Trophoblast cell (in vitro differentiated cells and primary cell): ENCODE results near the gene PIK3R1.

Source experiments
- DNase-seq, 2 donors: peaks; one replicate each; pipeline ENCODE4 v3.0.0-alpha.2; 2016
- H2AFZ ChIP-seq: 2 replicates; pipeline ENCODE4 v1.6.1; 2013; ENCODE audit warnings: low read length, moderate library complexity, mild to moderate bottlenecking; ENCODE audit not compliant: insufficient read depth, poor library complexity
- H2AK5ac ChIP-seq: 2 replicates; pipeline ENCODE4 v1.6.1; 2013; ENCODE audit warnings: mild to moderate bottlenecking, low read length
- H2BK120ac ChIP-seq: 2 replicates; pipeline ENCODE4 v1.6.1; 2013; ENCODE audit warnings: low read length, mild to moderate bottlenecking, moderate library complexity; ENCODE audit not compliant: insufficient read depth, poor library complexity
- H2BK12ac ChIP-seq: 2 replicates; pipeline ENCODE4 v1.6.1; 2013; ENCODE audit warnings: mild to moderate bottlenecking, low read length, moderate library complexity
- H2BK5ac ChIP-seq: 2 replicates; pipeline ENCODE4 v1.6.1; 2013; ENCODE audit warnings: low read length, low read depth, moderate library complexity, mild to moderate bottlenecking; ENCODE audit not compliant: poor library complexity
- H3K14ac ChIP-seq: 2 replicates; pipeline ENCODE4 v1.6.1; 2013; ENCODE audit warnings: mild to moderate bottlenecking, low read length
- H3K18ac ChIP-seq: 2 replicates; pipeline ENCODE4 v1.6.1; 2013; ENCODE audit warnings: mild to moderate bottlenecking, low read length
- H3K23ac ChIP-seq: 2 replicates; pipeline ENCODE4 v1.6.1; 2013; ENCODE audit warnings: low read length
- H3K27ac ChIP-seq: 2 replicates; pipeline ENCODE4 v1.5.1; 2013; ENCODE audit warnings: low read depth, mild to moderate bottlenecking, inconsistent platforms, low read length, moderate library complexity
- H3K27me3 ChIP-seq: 2 replicates; pipeline ENCODE4 v1.6.1; 2013; ENCODE audit warnings: inconsistent platforms, mild to moderate bottlenecking, low read length, moderate library complexity; ENCODE audit not compliant: insufficient read depth
- H3K36me3 ChIP-seq, 2 experiments: 1 replicate in 1 of 2; 2 replicates in 1 of 2; pipeline ENCODE4 v1.6.1; 2013; ENCODE audit warnings: low read length in 2 of 2, mild to moderate bottlenecking in 2 of 2, moderate library complexity in 1 of 2; ENCODE audit not compliant: insufficient read depth in 2 of 2, control insufficient read depth in 1 of 2
- H3K4ac ChIP-seq: 2 replicates; pipeline ENCODE4 v1.6.1; 2013; ENCODE audit warnings: low read depth, mild to moderate bottlenecking, low read length, moderate library complexity
- H3K4me1 ChIP-seq, 2 experiments: 1 replicate in 1 of 2; 2 replicates in 1 of 2; pipeline ENCODE4 v1.6.1; 2013; ENCODE audit warnings: low read length in 2 of 2, mild to moderate bottlenecking in 2 of 2, moderate library complexity in 1 of 2; ENCODE audit not compliant: insufficient read depth in 2 of 2, control insufficient read depth in 1 of 2
- H3K4me2 ChIP-seq: 2 replicates; pipeline ENCODE4 v1.6.1; 2013; ENCODE audit warnings: inconsistent platforms, mild to moderate bottlenecking, low read length, moderate library complexity
- H3K4me3 ChIP-seq: 2 replicates; pipeline ENCODE4 v1.5.1; 2013; ENCODE audit warnings: mild to moderate bottlenecking, low read depth, low read length, inconsistent platforms
- H3K79me1 ChIP-seq: one replicate; pipeline ENCODE4 v1.6.1; 2013; ENCODE audit warnings: low read length
- H3K79me2 ChIP-seq: 2 replicates; pipeline ENCODE4 v1.6.1; 2013; ENCODE audit warnings: low read length, mild to moderate bottlenecking; ENCODE audit not compliant: control insufficient read depth, insufficient read depth, poor library complexity
- H3K9ac ChIP-seq: 2 replicates; pipeline ENCODE4 v1.6.1; 2013; ENCODE audit warnings: mild to moderate bottlenecking, low read length
- H3K9me3 ChIP-seq: 2 replicates; pipeline ENCODE4 v1.6.1; 2013; ENCODE audit warnings: low read depth, mild to moderate bottlenecking, control low read depth, inconsistent platforms, low read length; ENCODE audit not compliant: insufficient read depth
- H4K12ac ChIP-seq: 2 replicates; pipeline ENCODE4 v1.6.1; 2013; ENCODE audit warnings: low read depth, mild to moderate bottlenecking, low read length, moderate library complexity
- H4K8ac ChIP-seq: 2 replicates; pipeline ENCODE4 v1.6.1; 2013; ENCODE audit warnings: low read depth, mild to moderate bottlenecking, low read length, moderate library complexity
- H4K91ac ChIP-seq: one replicate; pipeline ENCODE4 v1.6.1; 2013; ENCODE audit warnings: low read depth, mild to moderate bottlenecking, low read length, moderate library complexity
- WGBS: extraction: QIAGEN DNeasy Blood & Tissue Kit; methylation state at CpG from one replicate; pipeline ENCODE4 v1.1.7; 2013; ENCODE audit warnings: missing lambda C conversion rate; ENCODE audit not compliant: insufficient read length, insufficient coverage; ENCODE audit errors: extremely low coverage; 5-methylcytosine and 5-hydroxymethylcytosine counted together

PIK3R1 gene

DNA sequence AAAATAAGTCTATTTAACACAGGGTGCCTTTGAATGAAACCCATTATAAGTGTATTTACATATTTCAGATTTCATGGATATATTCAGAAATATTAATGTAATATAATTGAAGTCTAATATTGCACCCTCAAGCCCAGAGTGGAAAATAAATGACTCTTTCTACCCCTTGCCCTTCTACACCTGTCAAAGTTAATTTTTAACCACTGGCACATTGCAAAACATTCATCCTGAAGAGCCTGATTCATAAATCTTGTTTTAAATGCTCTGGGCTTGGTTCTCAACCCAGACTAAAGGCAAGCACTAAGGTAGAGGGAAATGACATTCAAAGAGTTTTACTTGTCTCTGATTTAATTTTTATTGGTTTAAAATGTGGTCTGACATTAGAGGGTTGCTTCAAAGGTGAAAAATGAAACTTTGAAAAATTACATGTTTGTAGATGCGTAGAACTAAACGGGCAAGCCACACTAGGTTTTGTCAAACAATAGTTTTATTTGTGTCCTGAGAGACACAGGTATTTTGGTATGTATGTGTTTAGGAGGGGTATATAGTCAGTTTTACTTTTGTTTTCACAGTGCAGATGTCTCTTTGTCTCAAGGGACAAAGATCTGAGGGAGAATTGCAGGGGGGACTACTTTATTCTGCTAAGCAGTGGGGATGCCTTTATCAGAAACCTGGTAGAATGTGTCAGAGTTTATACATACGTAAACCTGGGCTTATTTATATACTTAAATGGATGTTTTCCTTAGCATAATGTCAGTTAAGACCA lies 69.7 kb downstream of the PIK3R1 start:
- Histone ChIP-seq H3K4me2 (no peak overlapping the region), H2AK5ac (no peak overlapping the region), H3K23ac (no peak overlapping the region), H2BK120ac (no peak overlapping the region), H2AFZ (no peak overlapping the region), H3K79me1 (peaks cover 13% of the 10 kb centered on the region), H3K9ac (no peak overlapping the region), H3K14ac (no peak overlapping the region), H3K27ac (no peak overlapping the region), H2BK12ac (no peak overlapping the region), H3K4ac (no peak overlapping the region), H3K4me3 (no peak overlapping the region), H3K36me3 (peaks cover 11 to 21% of the 10 kb centered on the region in 2 experiments), H3K4me1 (peaks cover 0 to 4% of the 10 kb centered on the region in 2 experiments), H4K12ac (no peak overlapping the region), H3K27me3 (no peaks in the 10 kb centered on the region), H3K18ac (no peak overlapping the region), H4K8ac (no peak overlapping the region), H2BK5ac (no peak overlapping the region), H3K79me2 (peaks cover 6% of the 10 kb centered on the region), H4K91ac (no peak overlapping the region), H3K9me3 (no peaks in the 10 kb centered on the region)
- no peak for DNase-seq
- WGBS = no CpG with 5 or more reads among the region's 3 CpGs

GRCh38 chr5:68285851-68286611 lies 70.5 kb downstream of the PIK3R1 start:
- no peak overlapping the region for H2BK120ac ChIP-seq
- peaks cover 0 to 4% of the 10 kb centered on the region in 2 experiments for H3K4me1 ChIP-seq
- H2BK12ac ChIP-seq = no peak overlapping the region
- H3K4me3 ChIP-seq = no peak overlapping the region
- H3K79me1 ChIP-seq = peaks cover 13% of the 10 kb centered on the region
- H3K18ac ChIP-seq = no peak overlapping the region
- no peak overlapping the region for H3K14ac ChIP-seq
- H2BK5ac ChIP-seq = no peak overlapping the region
- H4K12ac ChIP-seq = no peak overlapping the region
- H3K79me2 ChIP-seq = peaks cover 6% of the 10 kb centered on the region
- no peak overlapping the region for H4K91ac ChIP-seq
- H3K23ac ChIP-seq = no peak overlapping the region
- WGBS = no CpG with 5 or more reads among the region's 4 CpGs
- H2AFZ ChIP-seq = no peak overlapping the region
- H3K27me3 ChIP-seq = no peaks in the 10 kb centered on the region
- H3K4me2 ChIP-seq = no peak overlapping the region
- H3K9me3 ChIP-seq = no peaks in the 10 kb centered on the region
- no peak overlapping the region for H4K8ac ChIP-seq
- H2AK5ac ChIP-seq = no peak overlapping the region
- no peak overlapping the region for H3K9ac ChIP-seq
- H3K4ac ChIP-seq = no peak overlapping the region
- peaks cover 11 to 21% of the 10 kb centered on the region in 2 experiments for H3K36me3 ChIP-seq
- DNase-seq = peak in 1 of 2 donors; percentile 76
- H3K27ac ChIP-seq = no peak overlapping the region

GRCh38 chr5:68286612-68286912 lies 71.0 kb downstream of the PIK3R1 start:
- H3K9me3 ChIP-seq = no peaks in the 10 kb centered on the region
- peaks cover 0 to 4% of the 10 kb centered on the region in 2 experiments for H3K4me1 ChIP-seq
- H3K18ac ChIP-seq = no peak overlapping the region
- no peak overlapping the region for H2BK5ac ChIP-seq
- H2BK120ac ChIP-seq = no peak overlapping the region
- no CpG with 5 or more reads among the region's 1 CpG for WGBS
- peaks cover 6% of the 10 kb centered on the region for H3K79me2 ChIP-seq
- H3K14ac ChIP-seq = no peak overlapping the region
- no peak overlapping the region for H3K4me3 ChIP-seq
- H4K12ac ChIP-seq = no peak overlapping the region
- no peak overlapping the region for H2AK5ac ChIP-seq
- H3K4ac ChIP-seq = no peak overlapping the region
- peaks cover 13% of the 10 kb centered on the region for H3K79me1 ChIP-seq
- H3K27ac ChIP-seq = no peak overlapping the region
- no peak for DNase-seq
- no peak overlapping the region for H2BK12ac ChIP-seq
- H3K4me2 ChIP-seq = no peak overlapping the region
- H4K91ac ChIP-seq = no peak overlapping the region
- H3K27me3 ChIP-seq = no peaks in the 10 kb centered on the region
- H3K36me3 ChIP-seq = peaks cover 11 to 19% of the 10 kb centered on the region in 2 experiments
- H4K8ac ChIP-seq = no peak overlapping the region
- no peak overlapping the region for H3K23ac ChIP-seq
- no peak overlapping the region for H2AFZ ChIP-seq
- H3K9ac ChIP-seq = no peak overlapping the region

DNA sequence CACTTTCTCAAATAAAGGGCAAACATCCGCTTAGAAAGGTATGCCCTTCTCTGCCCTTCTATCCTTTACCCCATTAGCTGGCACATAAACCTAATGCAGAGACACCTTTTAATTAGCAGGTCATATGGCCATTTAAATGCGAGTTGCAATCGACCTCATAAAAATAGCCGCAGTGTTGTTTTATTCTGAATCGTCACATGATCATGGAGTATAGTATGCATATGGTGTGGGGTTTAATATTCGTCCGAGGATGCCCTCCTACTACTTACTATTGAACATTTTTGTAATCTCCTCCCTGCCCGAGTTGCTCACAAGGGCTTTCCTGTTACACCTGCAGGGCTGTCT lies 72.0 kb downstream of the PIK3R1 start:
- Histone ChIP-seq H3K9ac (no peak overlapping the region), H3K9me3 (no peaks in the 10 kb centered on the region), H2AK5ac (no peak overlapping the region), H3K14ac (no peak overlapping the region), H3K79me2 (peaks cover 6% of the 10 kb centered on the region), H3K27me3 (no peaks in the 10 kb centered on the region), H2BK120ac (no peak overlapping the region), H2BK5ac (peak overlapping the region; percentile 81), H3K4me3 (no peak overlapping the region), H3K18ac (no peak overlapping the region), H4K8ac (no peak overlapping the region), H3K36me3 (peaks cover 7 to 12% of the 10 kb centered on the region in 2 experiments), H4K91ac (peak overlapping the region; percentile 92), H3K4me2 (peak overlapping the region; percentile 76), H3K4ac (no peak overlapping the region), H2BK12ac (no peak overlapping the region), H3K79me1 (peaks cover 13% of the 10 kb centered on the region), H4K12ac (no peak overlapping the region), H3K27ac (peak overlapping the region; percentile 96), H3K23ac (no peak overlapping the region), H2AFZ (no peak overlapping the region), H3K4me1 (peaks cover 0 to 4% of the 10 kb centered on the region in 2 experiments)
- WGBS = no CpG with 5 or more reads among the region's 8 CpGs
- no peak for DNase-seq
